Activated CD8-positive, alpha-beta T cell treated with anti-CD3 and anti-CD28 coated beads for 36 hours (primary cell): ENCODE results near the gene ZMYND8. TPM values are rescaled to one million over a fixed set of nuclear protein-coding genes. Genes with fewer than 3 reads are reported as not detected.

Experiments used
- ATAC-seq: fragments of 200-7000 bp; cut with Tn5 transposase; one replicate; pipeline ENCODE4 v1.10.0; 2021; ENCODE audit warnings: mild to moderate bottlenecking, moderate library complexity
- CTCF ChIA-PET: fragments of 350-600 bp; sonication (Branson Sonifier 250); formaldehyde crosslinking; loops from one replicate; lab custom pipeline; 2021; ENCODE audit warnings: antibody characterized with exemption; lab: Charles Lee
- POLR2A ChIA-PET: fragments of 350-600 bp; sonication (Branson Sonifier 250); formaldehyde crosslinking; loops from one replicate; lab custom pipeline; 2021; ENCODE audit warnings: antibody characterized with exemption; lab: Charles Lee
- DNase-seq: peaks from one replicate; pipeline ENCODE4 v3.0.0-alpha.2; 2020
- H3K27ac Mint-ChIP-seq: one replicate; pipeline ENCODE4 v1.8.0; 2021; ENCODE audit warnings: mild to moderate bottlenecking, mixed read lengths
- H3K27me3 Mint-ChIP-seq: one replicate; pipeline ENCODE4 v1.8.0; 2021; ENCODE audit warnings: mixed read lengths
- H3K36me3 Mint-ChIP-seq: one replicate; pipeline ENCODE4 v1.8.0; 2021; ENCODE audit warnings: low read depth, mixed read lengths
- H3K4me1 Mint-ChIP-seq: one replicate; pipeline ENCODE4 v1.8.0; 2021; ENCODE audit warnings: low read depth, mixed read lengths
- H3K4me3 Mint-ChIP-seq: one replicate; pipeline ENCODE4 v1.8.0; 2021; ENCODE audit warnings: mild to moderate bottlenecking, moderate library complexity, mixed read lengths
- H3K9me3 Mint-ChIP-seq: one replicate; pipeline ENCODE4 v1.8.0; 2021; ENCODE audit warnings: mixed read lengths
- intact Hi-C: fragments of 100-400 bp; cut with micrococcal nuclease; formaldehyde crosslinking; loops from one replicate; pipeline ENCODE4 v1.10.0; 2022
- total RNA-seq, 2 experiments: library from RNA; stranded (reverse); gene quantifications; one replicate each; pipeline ENCODE4 v1.2.3, GENCODE V29; 2021
- TF ChIP-seq, protein P1 (sequence below): fragments of 200-600 bp; IDR thresholded peaks from one replicate; pipeline ENCODE4 v1.8.0; 2022; ENCODE audit warnings: antibody characterized with exemption, mild to moderate bottlenecking

The ZMYND8 gene
- total RNA-seq, 2 experiments from 2014 or later: 31.9 to 33.4 TPM

- ATAC-seq: no peak
- ChIA-PET POLR2A (no interaction called here), CTCF (no interaction called here)
- H3K36me3 Mint-ChIP-seq: peaks cover 39% of the 10 kb centered on the region
- no peak overlapping the region for H3K27ac Mint-ChIP-seq
- DNase-seq: no peak
- H3K27me3 Mint-ChIP-seq: no peaks in the 10 kb centered on the region
- H3K9me3 Mint-ChIP-seq: no peaks in the 10 kb centered on the region
- no peak overlapping the region for H3K4me3 Mint-ChIP-seq
- TF ChIP-seq, protein P1, sequence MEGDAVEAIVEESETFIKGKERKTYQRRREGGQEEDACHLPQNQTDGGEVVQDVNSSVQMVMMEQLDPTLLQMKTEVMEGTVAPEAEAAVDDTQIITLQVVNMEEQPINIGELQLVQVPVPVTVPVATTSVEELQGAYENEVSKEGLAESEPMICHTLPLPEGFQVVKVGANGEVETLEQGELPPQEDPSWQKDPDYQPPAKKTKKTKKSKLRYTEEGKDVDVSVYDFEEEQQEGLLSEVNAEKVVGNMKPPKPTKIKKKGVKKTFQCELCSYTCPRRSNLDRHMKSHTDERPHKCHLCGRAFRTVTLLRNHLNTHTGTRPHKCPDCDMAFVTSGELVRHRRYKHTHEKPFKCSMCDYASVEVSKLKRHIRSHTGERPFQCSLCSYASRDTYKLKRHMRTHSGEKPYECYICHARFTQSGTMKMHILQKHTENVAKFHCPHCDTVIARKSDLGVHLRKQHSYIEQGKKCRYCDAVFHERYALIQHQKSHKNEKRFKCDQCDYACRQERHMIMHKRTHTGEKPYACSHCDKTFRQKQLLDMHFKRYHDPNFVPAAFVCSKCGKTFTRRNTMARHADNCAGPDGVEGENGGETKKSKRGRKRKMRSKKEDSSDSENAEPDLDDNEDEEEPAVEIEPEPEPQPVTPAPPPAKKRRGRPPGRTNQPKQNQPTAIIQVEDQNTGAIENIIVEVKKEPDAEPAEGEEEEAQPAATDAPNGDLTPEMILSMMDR: no peak
- intact Hi-C loops: no loop called here
- H3K4me1 Mint-ChIP-seq: peaks cover 56% of the 10 kb centered on the region
Measured at GRCh38 chr20:47336129-47336754, 20.3 kb downstream of the ZMYND8 start.

DNA sequence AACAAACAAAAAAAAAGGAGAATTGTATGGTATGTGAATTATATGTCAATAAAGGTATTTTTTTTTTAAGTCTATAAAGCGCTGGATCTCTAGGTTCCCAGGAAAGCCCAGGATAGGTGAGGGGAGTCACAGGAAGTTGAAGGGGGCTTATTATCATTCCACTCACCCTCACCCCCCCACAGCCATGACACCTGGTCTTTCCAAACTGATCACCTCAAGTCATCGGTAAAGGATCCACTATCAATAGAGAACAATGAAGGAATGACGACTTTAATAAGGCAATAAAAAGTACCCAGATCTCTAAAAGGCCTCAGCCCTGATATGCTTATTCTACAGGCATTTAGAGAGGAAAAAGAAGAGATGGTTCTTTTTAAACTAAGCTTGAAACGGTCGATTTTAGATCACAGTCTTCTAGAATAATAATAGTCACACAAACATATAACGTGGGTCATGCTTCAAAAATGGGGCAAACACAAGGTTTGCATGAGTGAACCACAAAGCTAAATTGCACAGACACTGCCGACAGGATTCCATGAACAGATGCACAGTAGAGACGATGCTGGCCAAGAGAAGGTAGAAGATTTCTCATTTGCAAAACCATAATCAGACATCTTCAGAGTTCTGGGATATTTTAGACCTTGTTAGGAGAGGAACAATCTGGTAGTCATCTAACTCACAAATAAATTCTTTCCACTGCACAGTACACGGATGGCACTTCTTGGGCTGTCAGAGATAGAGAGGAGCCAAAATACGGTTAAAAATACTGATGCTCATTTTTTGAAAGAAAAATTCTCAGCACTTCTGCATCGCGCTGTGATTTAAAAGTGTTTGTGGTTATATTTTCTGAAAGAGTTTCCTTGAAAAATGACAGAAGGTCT, 21.0 kb downstream of the ZMYND8 start:
- Mint-ChIP-seq H3K4me1 (peaks cover 59% of the 10 kb centered on the region), H3K27me3 (no peaks in the 10 kb centered on the region), H3K4me3 (no peak overlapping the region), H3K9me3 (no peaks in the 10 kb centered on the region), H3K27ac (no peak overlapping the region), H3K36me3 (peaks cover 40% of the 10 kb centered on the region)
- TF ChIP-seq, protein P1: no peak
- ChIA-PET CTCF (no interaction called here), POLR2A (no interaction called here)
- intact Hi-C loops: no loop called here
- ATAC-seq: no peak
- no peak for DNase-seq

- peaks cover 61% of the 10 kb centered on the region for H3K4me1 Mint-ChIP-seq
- DNase-seq (no peak), ATAC-seq (peak; percentile 25)
- H3K27me3 Mint-ChIP-seq: no peaks in the 10 kb centered on the region
- H3K36me3 Mint-ChIP-seq: peaks cover 35% of the 10 kb centered on the region
- no peak overlapping the region for H3K4me3 Mint-ChIP-seq
- no peaks in the 10 kb centered on the region for H3K9me3 Mint-ChIP-seq
- H3K27ac Mint-ChIP-seq: peak overlapping the region; percentile 53
- intact Hi-C loops: no loop called here
- ChIA-PET CTCF (no interaction called here), POLR2A (no interaction called here)
- TF ChIP-seq, protein P1: no peak
Measured at GRCh38 chr20:47334022-47334551, 22.4 kb downstream of the ZMYND8 start.

DNA sequence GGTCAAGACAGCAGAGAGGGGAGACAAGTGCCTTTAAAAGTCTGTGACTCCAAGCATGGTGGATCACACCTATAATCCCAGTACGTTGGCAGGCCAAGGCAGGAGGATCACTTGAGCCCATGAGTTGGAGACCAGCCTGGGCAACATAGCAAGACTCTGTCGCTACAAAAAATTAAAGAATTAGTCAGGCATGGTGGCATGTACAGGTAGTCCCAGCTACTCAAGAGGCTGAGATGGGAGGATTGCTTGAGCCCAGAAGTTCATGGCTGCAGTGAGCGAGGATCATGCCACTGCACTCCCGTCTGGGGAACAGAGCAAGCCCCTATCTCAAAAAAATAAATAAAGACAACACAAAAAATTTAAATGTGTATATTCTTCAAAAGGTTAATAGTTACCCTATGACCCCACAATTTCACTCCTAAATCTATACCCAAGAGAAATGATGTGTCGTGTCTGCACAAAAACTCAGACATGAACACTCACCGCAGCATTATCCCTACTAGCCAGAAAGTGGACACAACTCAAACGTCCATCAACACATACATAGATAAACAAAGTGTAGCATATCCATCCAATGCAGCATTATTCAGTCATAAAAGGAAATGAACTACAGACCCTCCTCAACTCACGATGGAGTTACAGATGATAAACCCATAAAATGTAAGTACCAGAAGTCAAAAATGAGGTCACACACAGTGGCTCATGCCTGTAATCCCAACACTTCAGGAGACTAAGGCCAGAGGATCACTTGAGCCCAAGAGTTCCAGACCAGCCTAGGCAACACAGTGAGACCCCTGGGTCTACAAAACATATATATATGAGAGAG, 23.9 kb downstream of the ZMYND8 start:
- Mint-ChIP-seq H3K36me3 (peaks cover 35% of the 10 kb centered on the region), H3K4me1 (peaks cover 57% of the 10 kb centered on the region), H3K9me3 (no peaks in the 10 kb centered on the region), H3K4me3 (no peak overlapping the region), H3K27ac (no peak overlapping the region), H3K27me3 (no peaks in the 10 kb centered on the region)
- DNase-seq (no peak), ATAC-seq (no peak)
- TF ChIP-seq, protein P1: no peak
- ChIA-PET POLR2A (interaction anchor here (0.7 to 1.1 kb wide), 2 partner anchors 13 to 97 kb away, joined by 3 to 4 read pairs; no protein-coding TSS in a partner anchor), CTCF (interaction anchor here (2.0 kb wide), 1 partner anchor 51 kb away, joined by 9 read pairs; no protein-coding TSS in a partner anchor)
- intact Hi-C loops: no loop called here
